NOMO-1 treated with dmso at 0.1 percent for 144 hours (cell line): ENCODE data around the gene CYB5B.

ENCODE experiments used
- DNase-seq: peaks from one replicate; lab custom pipeline; 2025; ENCODE audit not compliant: unreplicated experiment; lab: John Stamatoyannopoulos, UW

Gene CYB5B

GRCh38 chr16:69514356-69514755 lies 89.9 kb downstream of the CYB5B start:
- DNase-seq, result peak; percentile 77
